Measurements from ENCODE around the gene IL1A.

IL1A gene

DNA sequence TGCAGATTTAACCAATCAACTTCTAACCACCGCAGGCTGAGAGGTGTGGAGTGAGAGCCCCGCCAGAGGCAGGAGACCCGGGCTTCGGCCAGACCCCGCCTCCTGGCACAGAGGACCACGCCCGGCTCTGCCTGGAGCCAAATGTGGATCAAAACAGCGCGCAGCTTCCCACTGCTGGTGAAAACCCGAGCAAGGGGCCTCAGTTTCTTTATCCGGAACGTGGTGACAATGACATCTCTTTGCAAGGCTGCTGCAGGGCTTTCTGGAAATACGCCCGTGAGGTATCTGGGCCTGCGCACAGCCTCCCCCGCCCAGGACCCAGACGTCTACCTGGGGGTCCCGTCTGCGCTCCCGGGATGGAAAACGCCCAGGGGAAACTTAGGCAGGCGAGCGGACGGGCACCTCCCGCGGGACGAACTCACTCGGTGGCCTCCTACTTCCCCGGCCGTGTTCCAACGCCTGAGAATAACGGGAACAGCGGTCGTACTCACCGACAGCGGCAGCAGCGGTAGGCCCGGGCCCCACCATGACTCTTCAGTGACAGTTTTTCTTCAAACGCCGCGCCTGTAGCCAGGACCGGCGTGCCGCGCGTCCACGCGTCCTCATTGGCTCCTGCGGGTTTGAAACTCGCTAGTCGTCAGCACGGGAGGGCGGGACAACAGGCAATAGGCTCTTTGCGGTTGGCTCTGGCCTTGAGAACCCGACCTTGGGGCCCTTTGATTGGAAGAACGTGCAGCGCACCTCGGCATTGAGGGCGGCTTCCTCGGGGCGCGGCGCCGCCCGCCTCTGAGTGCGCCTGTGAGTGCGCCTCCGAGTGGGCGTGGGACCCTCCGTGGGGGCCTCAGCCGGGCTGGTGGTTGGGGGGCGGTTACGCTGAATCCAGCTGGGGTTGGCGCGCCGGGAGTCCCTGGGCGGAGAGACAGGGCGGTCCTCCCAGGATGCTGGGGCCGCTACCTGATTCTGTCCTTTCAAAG is 19.9 kb downstream of the IL1A start, which contains the start of gene CKAP2L:
CKAP2L (minus strand) TSS at position 539 of the 974 bp plus-strand sequence; CDS start at position 528, 11 bp downstream.
- Histone ChIP-seq H3K27me3 (replicated peaks; ENCODE audit: control insufficient read depth, insufficient read depth, low read length, poor library complexity, severe bottlenecking) (no peaks in the 10 kb centered on the region), H3K27ac (ENCODE audit: insufficient read depth, low read length, poor library complexity, severe bottlenecking) (peak within 1 kb of the TSS; percentile 55), H3K4me3 (ENCODE audit: insufficient read depth, low read depth, low read length, poor library complexity, severe bottlenecking) (peak within 1 kb of the TSS; percentile 84), H3K36me3 (ENCODE audit: control insufficient read depth, insufficient read depth, low read length) (no peaks in the 10 kb centered on the region), H3K4me1 (ENCODE audit: control insufficient read depth, insufficient read depth, low read length, poor library complexity, severe bottlenecking) (peaks cover 8% of the 10 kb centered on the region), H3K9me3 (ENCODE audit: control insufficient read depth, low read length) (no peaks in the 10 kb centered on the region)
- DNase-seq: peak; percentile 89 to 95 (median 94)

GRCh38 chr2:112762276-112762675 is 22.0 kb downstream of the IL1A start:
- Histone ChIP-seq H3K27ac (ENCODE audit: insufficient read depth, low read length, poor library complexity, severe bottlenecking) (no peak overlapping the region), H3K4me1 (ENCODE audit: control insufficient read depth, insufficient read depth, low read length, poor library complexity, severe bottlenecking) (peaks cover 8% of the 10 kb centered on the region), H3K9me3 (ENCODE audit: control insufficient read depth, low read length) (no peaks in the 10 kb centered on the region), H3K27me3 (replicated peaks; ENCODE audit: control insufficient read depth, insufficient read depth, low read length, poor library complexity, severe bottlenecking) (no peaks in the 10 kb centered on the region), H3K4me3 (ENCODE audit: insufficient read depth, low read depth, low read length, poor library complexity, severe bottlenecking) (no peak overlapping the region), H3K36me3 (ENCODE audit: control insufficient read depth, insufficient read depth, low read length) (no peaks in the 10 kb centered on the region)
- DNase-seq: no peak

GRCh38 chr2:112760149-112760548 is 24.1 kb downstream of the IL1A start:
- no peak overlapping the region for H3K27ac ChIP-seq (ENCODE audit: insufficient read depth, low read length, poor library complexity, severe bottlenecking)
- no peaks in the 10 kb centered on the region for H3K36me3 ChIP-seq (ENCODE audit: control insufficient read depth, insufficient read depth, low read length)
- no peak overlapping the region for H3K4me3 ChIP-seq (ENCODE audit: insufficient read depth, low read depth, low read length, poor library complexity, severe bottlenecking)
- H3K9me3 ChIP-seq (ENCODE audit: control insufficient read depth, low read length): no peaks in the 10 kb centered on the region
- H3K4me1 ChIP-seq (ENCODE audit: control insufficient read depth, insufficient read depth, low read length, poor library complexity, severe bottlenecking): peaks cover 8% of the 10 kb centered on the region
- DNase-seq: no peak
- H3K27me3 ChIP-seq (replicated peaks; ENCODE audit: control insufficient read depth, insufficient read depth, low read length, poor library complexity, severe bottlenecking): no peaks in the 10 kb centered on the region

DNA sequence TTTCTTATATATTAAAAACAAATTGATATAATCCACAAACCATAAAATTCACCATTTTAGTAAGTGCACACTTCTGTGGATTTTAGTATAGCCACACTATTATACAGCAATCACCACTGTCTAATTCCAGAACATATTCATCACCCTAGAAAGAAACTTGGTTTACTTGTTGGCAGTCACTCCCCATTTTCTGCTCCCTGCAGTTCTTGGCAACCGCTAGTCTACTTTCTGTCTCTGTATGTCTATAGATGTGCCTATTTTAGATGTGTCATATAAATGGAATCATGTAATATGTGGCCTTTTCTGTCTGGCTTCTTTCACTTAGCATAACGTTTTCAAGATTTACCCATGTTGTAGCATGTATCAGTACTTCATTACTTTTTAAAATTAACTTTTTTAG is 25.6 kb downstream of the IL1A start:
- no peak for DNase-seq
- no peak overlapping the region for H3K4me3 ChIP-seq (ENCODE audit: insufficient read depth, low read depth, low read length, poor library complexity, severe bottlenecking)
- no peak overlapping the region for H3K27ac ChIP-seq (ENCODE audit: insufficient read depth, low read length, poor library complexity, severe bottlenecking)
- no peaks in the 10 kb centered on the region for H3K9me3 ChIP-seq (ENCODE audit: control insufficient read depth, low read length)
- no peaks in the 10 kb centered on the region for H3K27me3 ChIP-seq (replicated peaks; ENCODE audit: control insufficient read depth, insufficient read depth, low read length, poor library complexity, severe bottlenecking)
- H3K4me1 ChIP-seq (ENCODE audit: control insufficient read depth, insufficient read depth, low read length, poor library complexity, severe bottlenecking): peaks cover 2% of the 10 kb centered on the region
- no peaks in the 10 kb centered on the region for H3K36me3 ChIP-seq (ENCODE audit: control insufficient read depth, insufficient read depth, low read length)

GRCh38 chr2:112757265-112757664 is 27.0 kb downstream of the IL1A start:
- no peak for DNase-seq
- Histone ChIP-seq H3K27ac (ENCODE audit: insufficient read depth, low read length, poor library complexity, severe bottlenecking) (no peak overlapping the region), H3K4me3 (ENCODE audit: insufficient read depth, low read depth, low read length, poor library complexity, severe bottlenecking) (no peak overlapping the region), H3K4me1 (ENCODE audit: control insufficient read depth, insufficient read depth, low read length, poor library complexity, severe bottlenecking) (no peaks in the 10 kb centered on the region), H3K36me3 (ENCODE audit: control insufficient read depth, insufficient read depth, low read length) (no peaks in the 10 kb centered on the region), H3K27me3 (replicated peaks; ENCODE audit: control insufficient read depth, insufficient read depth, low read length, poor library complexity, severe bottlenecking) (no peaks in the 10 kb centered on the region), H3K9me3 (ENCODE audit: control insufficient read depth, low read length) (no peaks in the 10 kb centered on the region)

DNA sequence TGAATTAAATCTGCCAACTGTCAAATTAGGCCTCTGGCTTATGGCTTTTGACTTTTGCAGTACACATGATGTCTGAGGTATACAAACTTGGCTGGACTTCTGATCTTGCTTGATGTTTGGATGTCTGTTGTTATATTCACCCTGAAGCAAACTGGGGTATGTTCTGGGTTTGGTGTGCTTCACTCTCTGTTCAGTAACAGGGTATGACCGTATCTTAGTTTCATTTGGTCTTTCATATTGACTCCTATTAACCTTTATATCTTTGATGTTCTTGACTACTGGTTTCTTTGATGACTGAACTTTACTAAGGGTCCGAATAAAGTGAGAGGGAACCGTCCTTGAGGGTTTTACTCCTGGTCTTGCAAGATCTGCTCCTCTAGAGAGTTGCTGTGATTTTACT is 28.1 kb downstream of the IL1A start:
- Histone ChIP-seq H3K4me1 (ENCODE audit: control insufficient read depth, insufficient read depth, low read length, poor library complexity, severe bottlenecking) (no peaks in the 10 kb centered on the region), H3K27ac (ENCODE audit: insufficient read depth, low read length, poor library complexity, severe bottlenecking) (no peak overlapping the region), H3K27me3 (replicated peaks; ENCODE audit: control insufficient read depth, insufficient read depth, low read length, poor library complexity, severe bottlenecking) (no peaks in the 10 kb centered on the region), H3K9me3 (ENCODE audit: control insufficient read depth, low read length) (no peaks in the 10 kb centered on the region), H3K4me3 (ENCODE audit: insufficient read depth, low read depth, low read length, poor library complexity, severe bottlenecking) (no peak overlapping the region), H3K36me3 (ENCODE audit: control insufficient read depth, insufficient read depth, low read length) (no peaks in the 10 kb centered on the region)
- no peak for DNase-seq

- Histone ChIP-seq H3K36me3 (ENCODE audit: control insufficient read depth, insufficient read depth, low read length) (no peaks in the 10 kb centered on the region), H3K27me3 (replicated peaks; ENCODE audit: control insufficient read depth, insufficient read depth, low read length, poor library complexity, severe bottlenecking) (no peaks in the 10 kb centered on the region), H3K27ac (ENCODE audit: insufficient read depth, low read length, poor library complexity, severe bottlenecking) (no peak overlapping the region), H3K4me1 (ENCODE audit: control insufficient read depth, insufficient read depth, low read length, poor library complexity, severe bottlenecking) (no peaks in the 10 kb centered on the region), H3K9me3 (ENCODE audit: control insufficient read depth, low read length) (no peaks in the 10 kb centered on the region), H3K4me3 (ENCODE audit: insufficient read depth, low read depth, low read length, poor library complexity, severe bottlenecking) (no peak overlapping the region)
- no peak for DNase-seq
Observed at GRCh38 chr2:112755444-112755843, 28.8 kb downstream of the IL1A start.

DNA sequence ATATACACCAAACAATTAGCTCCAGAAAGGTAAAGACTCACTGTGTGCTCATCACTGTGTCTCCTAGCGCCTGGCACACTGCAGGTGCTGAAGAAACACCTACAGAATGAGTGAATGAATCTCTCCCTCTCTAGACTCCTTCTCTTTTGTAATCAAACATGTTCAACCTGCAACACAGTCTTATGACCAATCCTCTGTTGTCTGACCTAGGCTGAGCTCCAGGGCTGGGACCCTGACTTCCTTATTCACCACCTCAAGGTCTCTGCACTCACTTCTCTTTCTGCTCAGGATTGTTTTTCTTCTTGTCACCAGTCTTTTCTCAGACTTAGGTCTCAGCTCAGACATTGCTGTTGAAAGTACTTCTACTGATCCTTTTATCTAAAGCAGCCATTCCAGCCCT is 29.7 kb downstream of the IL1A start:
- Histone ChIP-seq H3K9me3 (ENCODE audit: control insufficient read depth, low read length) (no peaks in the 10 kb centered on the region), H3K27me3 (replicated peaks; ENCODE audit: control insufficient read depth, insufficient read depth, low read length, poor library complexity, severe bottlenecking) (no peaks in the 10 kb centered on the region), H3K4me1 (ENCODE audit: control insufficient read depth, insufficient read depth, low read length, poor library complexity, severe bottlenecking) (peaks cover 7% of the 10 kb centered on the region), H3K36me3 (ENCODE audit: control insufficient read depth, insufficient read depth, low read length) (no peaks in the 10 kb centered on the region), H3K4me3 (ENCODE audit: insufficient read depth, low read depth, low read length, poor library complexity, severe bottlenecking) (no peak overlapping the region), H3K27ac (ENCODE audit: insufficient read depth, low read length, poor library complexity, severe bottlenecking) (no peak overlapping the region)
- DNase-seq: no peak

DNA sequence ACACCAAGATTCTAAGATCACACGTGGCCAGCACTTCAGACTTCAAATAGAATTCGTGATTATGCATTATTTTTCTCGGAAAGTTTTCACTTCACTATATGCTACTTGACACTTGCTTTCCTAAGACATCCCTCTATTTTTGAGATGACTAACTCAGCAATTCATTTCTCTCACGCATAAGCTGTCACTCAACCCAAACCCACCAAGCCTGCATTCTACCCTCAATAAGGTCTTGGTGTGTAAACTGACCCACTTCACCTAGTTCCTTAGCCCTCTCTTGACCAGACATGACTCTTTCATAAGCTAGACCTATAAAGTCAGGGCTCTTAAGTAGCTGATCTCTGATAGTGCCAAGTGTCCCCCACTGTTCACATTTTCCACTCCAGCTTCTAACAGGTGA is 31.6 kb downstream of the IL1A start:
- Histone ChIP-seq H3K27ac (ENCODE audit: insufficient read depth, low read length, poor library complexity, severe bottlenecking) (no peak overlapping the region), H3K27me3 (replicated peaks; ENCODE audit: control insufficient read depth, insufficient read depth, low read length, poor library complexity, severe bottlenecking) (no peaks in the 10 kb centered on the region), H3K4me3 (ENCODE audit: insufficient read depth, low read depth, low read length, poor library complexity, severe bottlenecking) (no peak overlapping the region), H3K36me3 (ENCODE audit: control insufficient read depth, insufficient read depth, low read length) (no peaks in the 10 kb centered on the region), H3K4me1 (ENCODE audit: control insufficient read depth, insufficient read depth, low read length, poor library complexity, severe bottlenecking) (peaks cover 8% of the 10 kb centered on the region), H3K9me3 (ENCODE audit: control insufficient read depth, low read length) (no peaks in the 10 kb centered on the region)
- no peak for DNase-seq

GRCh38 chr2:112751451-112752197 is 32.7 kb downstream of the IL1A start:
- Histone ChIP-seq H3K4me1 (ENCODE audit: control insufficient read depth, insufficient read depth, low read length, poor library complexity, severe bottlenecking) (peaks cover 8% of the 10 kb centered on the region), H3K27ac (ENCODE audit: insufficient read depth, low read length, poor library complexity, severe bottlenecking) (no peak overlapping the region), H3K4me3 (ENCODE audit: insufficient read depth, low read depth, low read length, poor library complexity, severe bottlenecking) (no peak overlapping the region), H3K27me3 (replicated peaks; ENCODE audit: control insufficient read depth, insufficient read depth, low read length, poor library complexity, severe bottlenecking) (no peaks in the 10 kb centered on the region), H3K36me3 (ENCODE audit: control insufficient read depth, insufficient read depth, low read length) (no peaks in the 10 kb centered on the region), H3K9me3 (ENCODE audit: control insufficient read depth, low read length) (no peaks in the 10 kb centered on the region)
- no peak for DNase-seq

Measured in effector memory CD4-positive, alpha-beta T cell (primary cell).